GM19023 (cell line): ENCODE data around the gene SENP3.
"Not testable (repeated sequence)": the region's sequence is repeated elsewhere in the genome, so short reads cannot be mapped to it uniquely, and the experiment has no call there.

Experiments used
- ATAC-seq: cut with Tn5 transposase; IDR thresholded peaks from one replicate; pipeline ENCODE4 v1.9.1; 2021; ENCODE audit warnings: mild to moderate bottlenecking, moderate library complexity; ENCODE audit not compliant: unreplicated experiment

Gene SENP3

GRCh38 chr17:7590743-7591142 lies 29.0 kb downstream of the SENP3 start:
- no peak for ATAC-seq

- no peak for ATAC-seq
These were observed 29.9 kb downstream of the SENP3 start for GRCh38 chr17:7591596-7591995.

- no peak for ATAC-seq
These were observed 30.8 kb downstream of the SENP3 start for GRCh38 chr17:7592422-7593021.

- no peak for ATAC-seq
These were observed 31.6 kb downstream of the SENP3 start for GRCh38 chr17:7593296-7593695.

GRCh38 chr17:7597561-7597960 lies 35.8 kb downstream of the SENP3 start:
- ATAC-seq = not testable (repeated sequence)

GRCh38 chr17:7606280-7606679 lies 44.6 kb downstream of the SENP3 start:
- ATAC-seq = no peak

- no peak for ATAC-seq
These were observed 48.9 kb downstream of the SENP3 start for GRCh38 chr17:7610641-7611040.

- ATAC-seq = no peak
These were observed 50.0 kb downstream of the SENP3 start for GRCh38 chr17:7611635-7612293.

- no peak for ATAC-seq
These were observed 50.5 kb downstream of the SENP3 start for GRCh38 chr17:7612294-7612640.

- peak; percentile 3 for ATAC-seq
These were observed 52.2 kb downstream of the SENP3 start for GRCh38 chr17:7613769-7614424.

- ATAC-seq = peak; percentile 87
These were observed 52.9 kb downstream of the SENP3 start, which contains the start of gene FXR2 for GRCh38 chr17:7614425-7615264. Gene FXR2, minus strand, starts transcription at chr17:7614897. Its CDS starts 365 bp downstream, at chr17:7614532.

- ATAC-seq = no peak
These were observed 53.6 kb downstream of the SENP3 start for GRCh38 chr17:7615265-7615747.

- no peak for ATAC-seq
These were observed 56.9 kb downstream of the SENP3 start for GRCh38 chr17:7618608-7619007.

- ATAC-seq = no peak
These were observed 59.1 kb downstream of the SENP3 start for GRCh38 chr17:7620835-7621234.
